Natural killer cell treated with Interleukin-12 subunit alpha and Interleukin-12 subunit beta and Interleukin-15 and Interleukin-18, amount 100 ng/mL, for 72 hours (primary cell): ENCODE data around the gene PEX13. TPM values are rescaled to one million over a fixed set of nuclear protein-coding genes. Genes with fewer than 3 reads are reported as not detected.
A peak's percentile ranks its signal among the peaks of the same experiment; 100 is the strongest.
"Not testable (repeated sequence)": the region's sequence is repeated elsewhere in the genome, so short reads cannot be mapped to it uniquely, and the experiment has no call there.

Experiments
- ATAC-seq, 2 donors: fragments of 150-1000 bp; cut with Tn5 transposase in 1 of 2; sonication (Bioruptor Pico), chemical (Tn5 transposase) in 1 of 2; 2 replicates each; pipeline ENCODE4 v1.10.0; 2021
- DNase-seq: peaks from one replicate; pipeline ENCODE4 v3.0.0; 2022; ENCODE audit warnings: low spot score
- H3K27ac Mint-ChIP-seq, 2 donors: 1 replicate in 1 of 2; 2 replicates in 1 of 2; pipeline ENCODE4 v1.8.0; 2022; ENCODE audit warnings: mixed read lengths in 2 of 2, mild to moderate bottlenecking in 1 of 2, moderate library complexity in 1 of 2
- H3K27me3 Mint-ChIP-seq, 2 donors: 1 replicate in 1 of 2; 2 replicates in 1 of 2; pipeline ENCODE4 v1.8.0; 2022; ENCODE audit warnings: mixed read lengths in 2 of 2
- H3K36me3 Mint-ChIP-seq: one replicate; pipeline ENCODE4 v1.8.0; 2022; ENCODE audit warnings: mixed read lengths
- H3K4me1 Mint-ChIP-seq, 2 donors: 1 replicate in 1 of 2; 2 replicates in 1 of 2; pipeline ENCODE4 v1.8.0; 2022; ENCODE audit warnings: low read depth in 2 of 2, mixed read lengths in 2 of 2, mild to moderate bottlenecking in 1 of 2
- H3K4me3 Mint-ChIP-seq: one replicate; pipeline ENCODE4 v1.8.0; 2022; ENCODE audit warnings: mixed read lengths
- H3K9me3 Mint-ChIP-seq: 2 replicates; pipeline ENCODE4 v1.8.0; 2022; ENCODE audit warnings: mixed read lengths
- total RNA-seq, 2 donors: library from RNA; stranded (reverse); gene quantifications; one replicate each; pipeline ENCODE4 v1.2.3, GENCODE V29; 2022

The PEX13 gene
- total RNA-seq, 2 donors from 2014 or later = 15.9 to 25.8 TPM

DNA sequence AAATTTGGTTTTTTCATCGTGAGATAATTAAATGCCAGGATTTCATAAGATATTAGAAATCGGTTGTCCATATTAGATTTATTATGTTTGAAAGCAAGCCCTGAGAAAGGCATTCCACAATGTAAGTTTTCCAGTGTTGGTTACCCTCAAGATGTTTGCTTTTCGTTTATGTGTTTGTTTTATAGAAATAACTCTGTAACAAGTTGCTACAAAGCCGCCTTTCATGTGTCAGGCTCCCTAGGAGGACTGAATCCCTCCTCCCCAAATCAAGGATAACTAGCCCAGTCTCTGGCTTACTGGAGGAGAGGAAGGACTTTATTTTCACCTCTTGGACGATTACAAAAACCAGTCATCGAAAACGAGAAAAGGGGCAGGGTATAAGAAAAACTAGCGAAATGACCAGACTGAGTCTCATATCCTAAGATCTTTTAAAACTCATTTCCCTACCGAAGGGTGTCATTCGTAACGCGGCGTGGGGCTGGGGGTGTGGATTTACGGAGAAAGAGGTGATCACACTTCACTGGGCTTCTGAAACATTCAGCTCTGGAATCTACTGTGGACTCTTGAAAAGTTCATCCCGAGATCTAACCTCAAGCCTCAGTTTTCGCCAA lies 1.0 kb upstream of the PEX13 start:
- DNase-seq = no peak
- H3K4me3 Mint-ChIP-seq = peak overlapping the region; percentile 97

GRCh38 chr2:61017003-61017555 lies 441 bp upstream of the PEX13 start:
- H3K27ac Mint-ChIP-seq = peak overlapping the region; percentile 85 to 98
- peaks cover 4% of the 10 kb centered on the region for H3K36me3 Mint-ChIP-seq
- ATAC-seq (peak; percentile 84 to 86), DNase-seq (peak; percentile 74)
- no peaks in the 10 kb centered on the region for H3K9me3 Mint-ChIP-seq
- H3K27me3 Mint-ChIP-seq = no peaks in the 10 kb centered on the region
- H3K4me1 Mint-ChIP-seq = peaks cover 21 to 26% of the 10 kb centered on the region in 2 donors
- peak overlapping the region; percentile 97 for H3K4me3 Mint-ChIP-seq

More for the DNA sequence above, 1.0 kb upstream of the PEX13 start:
- Mint-ChIP-seq H3K9me3 (no peaks in the 10 kb centered on the region), H3K27ac (peak overlapping the region; percentile 85 to 98), H3K36me3 (no peaks in the 10 kb centered on the region), H3K4me1 (peaks cover 17 to 26% of the 10 kb centered on the region in 2 donors), H3K27me3 (no peaks in the 10 kb centered on the region)
- ATAC-seq = peak; percentile 1 to 41

GRCh38 chr2:61018318-61018755 lies 817 bp downstream of the PEX13 start:
- ATAC-seq (no peak), DNase-seq (no peak)
- Mint-ChIP-seq H3K4me3 (peak overlapping the region; percentile 97), H3K27me3 (no peaks in the 10 kb centered on the region), H3K4me1 (peaks cover 24 to 27% of the 10 kb centered on the region in 2 donors), H3K9me3 (no peaks in the 10 kb centered on the region), H3K36me3 (peaks cover 8% of the 10 kb centered on the region), H3K27ac (peak overlapping the region; percentile 85 to 98)

DNA sequence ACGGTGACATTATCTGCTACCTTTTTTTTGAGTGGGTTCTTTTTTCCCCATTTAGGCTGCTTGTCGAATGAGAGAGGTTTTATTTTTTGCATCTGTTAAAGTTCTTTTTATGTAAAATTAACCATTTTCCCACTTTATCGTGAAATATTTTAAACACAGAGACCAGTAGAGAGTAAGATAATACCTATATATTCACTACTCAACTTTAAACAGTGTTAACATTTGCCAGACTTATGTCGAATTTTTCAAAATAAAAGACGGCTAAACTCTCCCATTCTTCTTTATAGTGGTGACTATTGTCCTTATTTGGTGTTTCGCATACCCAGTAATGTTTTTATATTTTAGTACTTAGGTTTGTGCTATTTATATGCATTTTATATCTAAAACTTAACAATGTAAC lies 1.3 kb downstream of the PEX13 start:
- DNase-seq (no peak), ATAC-seq (no peak)
- Mint-ChIP-seq H3K9me3 (no peaks in the 10 kb centered on the region), H3K27ac (peak overlapping the region; percentile 85 to 98), H3K4me3 (peak overlapping the region; percentile 97), H3K36me3 (peaks cover 9% of the 10 kb centered on the region), H3K4me1 (peaks cover 26 to 32% of the 10 kb centered on the region in 2 donors), H3K27me3 (no peaks in the 10 kb centered on the region)

DNA sequence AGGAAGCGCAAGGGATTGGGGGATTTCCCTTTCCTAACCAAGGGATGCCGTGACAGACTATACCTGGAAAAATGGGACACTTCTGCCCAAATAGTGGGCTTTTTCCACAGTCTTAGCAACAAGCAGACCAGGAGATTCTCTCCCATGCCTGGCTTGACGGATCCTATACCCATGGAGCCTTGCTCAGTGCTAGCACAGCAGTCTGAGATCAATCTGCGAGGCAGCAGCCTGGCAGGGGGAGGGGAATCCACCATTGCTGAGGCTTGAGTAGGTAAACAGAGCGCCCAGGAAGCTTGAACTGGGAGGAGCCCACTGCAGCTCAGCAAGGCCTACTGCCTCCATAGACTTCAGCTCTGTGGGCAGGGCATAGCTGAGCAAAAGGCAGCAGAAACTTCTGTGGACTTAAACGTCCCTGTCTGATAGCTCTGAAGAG lies 3.7 kb downstream of the PEX13 start:
- H3K4me1 Mint-ChIP-seq = peaks cover 28 to 36% of the 10 kb centered on the region in 2 donors
- no peak overlapping the region for H3K27ac Mint-ChIP-seq
- H3K36me3 Mint-ChIP-seq = peaks cover 15% of the 10 kb centered on the region

DNA sequence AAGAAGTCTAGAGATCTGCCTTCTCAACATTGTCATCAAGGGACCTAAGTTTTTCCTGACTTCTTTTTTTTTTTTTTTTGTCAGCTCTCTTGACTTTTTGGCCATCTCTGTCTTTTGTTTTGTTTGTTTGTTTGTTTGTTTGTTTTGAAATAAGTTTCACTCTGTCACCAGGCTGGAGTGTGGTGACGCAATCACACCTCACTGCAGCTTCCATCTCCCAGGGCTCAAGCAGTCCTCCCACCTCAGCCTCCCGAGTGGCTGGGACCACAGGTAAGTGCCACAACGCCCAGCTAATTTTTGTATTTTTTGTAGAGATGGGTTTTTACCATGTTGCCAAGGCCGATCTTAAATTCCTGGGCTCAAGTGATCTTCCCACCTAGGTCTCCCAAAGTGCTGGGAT lies 6.2 kb downstream of the PEX13 start:
- Mint-ChIP-seq H3K27ac (no peak overlapping the region), H3K27me3 (no peaks in the 10 kb centered on the region), H3K36me3 (peaks cover 15% of the 10 kb centered on the region), H3K9me3 (no peaks in the 10 kb centered on the region), H3K4me1 (peaks cover 31 to 37% of the 10 kb centered on the region in 2 donors), H3K4me3 (no peak overlapping the region)
- DNase-seq = no peak
- ATAC-seq = no peak

More for the DNA sequence above, 3.7 kb downstream of the PEX13 start:
- H3K27me3 Mint-ChIP-seq = no peaks in the 10 kb centered on the region
- no peaks in the 10 kb centered on the region for H3K9me3 Mint-ChIP-seq
- DNase-seq (no peak), ATAC-seq (no peak)
- no peak overlapping the region for H3K4me3 Mint-ChIP-seq

GRCh38 chr2:61029533-61029932 lies 12.0 kb downstream of the PEX13 start:
- H3K4me1 Mint-ChIP-seq = peaks cover 15 to 18% of the 10 kb centered on the region in 2 donors
- no peak overlapping the region for H3K4me3 Mint-ChIP-seq
- no peaks in the 10 kb centered on the region for H3K27me3 Mint-ChIP-seq
- no peaks in the 10 kb centered on the region for H3K9me3 Mint-ChIP-seq
- H3K36me3 Mint-ChIP-seq = peaks cover 26% of the 10 kb centered on the region
- no peak overlapping the region for H3K27ac Mint-ChIP-seq
- no peak for ATAC-seq
- DNase-seq = no peak

GRCh38 chr2:61034592-61034991 lies 17.1 kb downstream of the PEX13 start:
- H3K36me3 Mint-ChIP-seq = peaks cover 49% of the 10 kb centered on the region
- H3K9me3 Mint-ChIP-seq, H3K4me3 Mint-ChIP-seq, ATAC-seq, H3K27me3 Mint-ChIP-seq, DNase-seq, H3K27ac Mint-ChIP-seq: not testable (repeated sequence)
- peaks cover 3 to 11% of the 10 kb centered on the region in 2 donors for H3K4me1 Mint-ChIP-seq

DNA sequence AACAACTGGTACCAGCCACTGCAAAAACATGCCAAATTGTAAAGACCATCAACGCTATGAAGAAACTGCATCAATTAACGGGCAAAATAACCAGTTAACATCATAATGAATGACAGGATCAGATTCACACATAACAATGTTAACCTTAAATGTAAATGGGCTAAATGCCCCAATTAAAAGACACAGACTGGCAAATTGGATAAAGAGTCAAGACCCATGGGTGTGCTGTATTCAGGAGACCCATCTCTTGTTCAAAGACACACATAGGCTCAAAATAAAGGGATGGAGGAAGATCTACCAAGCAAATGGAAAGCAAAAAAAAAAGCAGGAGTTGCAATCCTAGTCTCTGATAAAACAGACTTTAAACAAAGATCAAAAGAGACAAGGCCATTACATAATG lies 19.1 kb downstream of the PEX13 start:
- peaks cover 10 to 18% of the 10 kb centered on the region in 2 donors for H3K4me1 Mint-ChIP-seq
- H3K36me3 Mint-ChIP-seq = peaks cover 52% of the 10 kb centered on the region
- H3K4me3 Mint-ChIP-seq, ATAC-seq, H3K27ac Mint-ChIP-seq, H3K9me3 Mint-ChIP-seq, H3K27me3 Mint-ChIP-seq, DNase-seq: not testable (repeated sequence)

- ATAC-seq (no peak), DNase-seq (no peak)
- Mint-ChIP-seq H3K27me3 (no peaks in the 10 kb centered on the region), H3K36me3 (peaks cover 17% of the 10 kb centered on the region), H3K4me1 (peaks cover 16 to 19% of the 10 kb centered on the region in 2 donors), H3K27ac (no peak overlapping the region), H3K9me3 (no peaks in the 10 kb centered on the region), H3K4me3 (no peak overlapping the region)
Observed at GRCh38 chr2:61042807-61043206, 25.3 kb downstream of the PEX13 start.

DNA sequence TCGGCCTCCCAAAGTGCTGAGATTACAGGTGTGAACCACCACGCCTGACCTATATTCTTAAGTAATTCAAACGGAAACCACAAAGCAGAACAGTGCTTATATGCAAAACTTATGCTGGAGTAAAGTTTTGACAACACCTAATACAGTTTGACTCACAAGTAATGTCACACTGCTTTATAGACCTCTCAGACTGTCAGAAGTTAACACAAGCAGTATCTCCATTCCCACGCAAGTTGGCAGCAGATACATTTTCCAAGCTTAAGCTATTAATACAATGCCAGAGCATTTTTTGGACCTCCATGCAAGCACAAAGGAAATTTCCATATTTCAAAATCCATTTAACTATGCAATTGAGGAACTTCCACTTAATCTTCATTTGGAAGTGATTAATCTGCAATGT lies 27.1 kb downstream of the PEX13 start:
- Mint-ChIP-seq H3K4me3 (no peak overlapping the region), H3K27me3 (no peaks in the 10 kb centered on the region), H3K27ac (peak overlapping the region; percentile 3 to 57), H3K9me3 (no peaks in the 10 kb centered on the region), H3K4me1 (peaks cover 16% of the 10 kb centered on the region in 2 donors), H3K36me3 (peaks cover 10% of the 10 kb centered on the region)
- ATAC-seq (peak; percentile 40 to 79), DNase-seq (no peak)

DNA sequence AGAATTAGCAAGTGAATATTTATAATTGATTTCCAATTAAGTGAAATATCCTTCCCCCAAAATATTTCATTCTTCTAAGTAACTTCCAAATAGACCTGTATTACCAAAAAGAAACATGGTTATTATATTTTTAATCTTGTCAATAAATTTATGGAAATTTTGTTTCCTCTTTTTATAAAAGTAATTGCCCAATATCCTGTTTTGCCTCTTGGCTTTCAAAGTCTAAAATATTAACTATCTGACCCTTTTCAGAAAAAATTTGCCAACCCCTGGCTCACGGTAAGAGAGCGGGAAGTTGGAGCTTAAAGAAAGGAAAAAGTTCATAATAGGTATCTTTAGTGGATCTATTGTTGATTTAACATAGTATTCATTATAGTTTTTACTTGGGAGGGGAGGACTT lies 27.7 kb downstream of the PEX13 start:
- Mint-ChIP-seq H3K27ac (no peak overlapping the region), H3K4me3 (no peak overlapping the region), H3K9me3 (no peaks in the 10 kb centered on the region), H3K4me1 (peaks cover 15 to 16% of the 10 kb centered on the region in 2 donors), H3K27me3 (no peaks in the 10 kb centered on the region), H3K36me3 (peaks cover 10% of the 10 kb centered on the region)
- DNase-seq (no peak), ATAC-seq (no peak)

DNA sequence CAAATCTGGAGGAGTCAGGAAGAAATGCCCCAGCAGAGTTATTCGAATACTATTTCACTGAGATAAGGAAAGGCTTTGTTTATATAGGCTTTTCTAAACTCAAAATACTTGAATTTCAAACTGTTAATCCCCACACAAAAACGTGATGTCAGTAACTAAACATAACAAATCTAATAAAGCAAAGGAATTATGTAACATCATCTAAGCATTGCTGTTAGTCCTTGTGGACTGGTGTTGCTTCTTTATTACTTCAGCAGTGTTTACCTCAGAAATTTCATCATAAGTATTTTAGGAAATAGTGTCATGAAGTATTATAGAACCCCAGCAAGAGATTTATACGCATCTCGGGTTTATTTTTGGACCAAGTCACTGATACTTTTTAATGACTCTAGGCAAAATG lies 28.5 kb downstream of the PEX13 start:
- Mint-ChIP-seq H3K36me3 (peaks cover 10% of the 10 kb centered on the region), H3K4me1 (peaks cover 14 to 15% of the 10 kb centered on the region in 2 donors), H3K9me3 (no peaks in the 10 kb centered on the region), H3K27ac (no peak overlapping the region), H3K4me3 (no peak overlapping the region), H3K27me3 (no peaks in the 10 kb centered on the region)
- no peak for ATAC-seq
- no peak for DNase-seq

DNA sequence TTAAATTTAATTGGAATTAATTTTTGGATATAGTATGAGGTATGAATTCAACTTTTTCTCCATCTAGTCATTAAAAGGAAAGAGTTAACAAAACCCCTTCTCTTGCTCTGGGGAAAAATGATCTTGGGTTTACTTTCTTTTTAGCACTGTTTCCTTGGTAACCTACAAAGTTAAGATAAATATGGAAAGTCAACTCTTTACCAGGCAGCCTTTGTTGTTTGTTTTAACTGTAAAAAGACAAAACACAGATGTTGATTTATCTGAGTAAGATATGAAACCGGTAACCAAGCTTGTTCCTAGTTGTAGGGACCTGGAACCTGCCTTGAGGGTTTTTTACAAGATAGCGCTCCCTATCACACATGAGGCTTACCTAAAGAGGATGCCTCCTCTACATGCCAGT lies 38.0 kb downstream of the PEX13 start:
- Mint-ChIP-seq H3K9me3 (no peaks in the 10 kb centered on the region), H3K27ac (no peak overlapping the region), H3K4me1 (no peaks in the 10 kb centered on the region), H3K27me3 (no peaks in the 10 kb centered on the region), H3K36me3 (peaks cover 4% of the 10 kb centered on the region), H3K4me3 (no peak overlapping the region)
- no peak for ATAC-seq
- no peak for DNase-seq
